HG02840 (cell line): ENCODE measurements around the gene ZNF616.

Experiments used
- ATAC-seq: cut with Tn5 transposase; IDR thresholded peaks from one replicate; pipeline ENCODE4 v1.9.1; 2021; ENCODE audit warnings: mild to moderate bottlenecking, moderate library complexity, moderate number of reproducible peaks; ENCODE audit not compliant: unreplicated experiment, low FRiP score

The ZNF616 gene

GRCh38 chr19:52139252-52140031, at the start of gene ZNF616:
Gene ZNF616, minus strand, starts transcription at chr19:52139938. Its CDS starts 9,426 bp downstream, at chr19:52130512.
- peak; percentile 61 for ATAC-seq

- ATAC-seq, result no peak
Observed at GRCh38 chr19:52188822-52189734, 49.3 kb upstream of the ZNF616 start.

GRCh38 chr19:52187407-52187806, 47.7 kb upstream of the ZNF616 start:
- ATAC-seq, result no peak

GRCh38 chr19:52176574-52176973, 36.8 kb upstream of the ZNF616 start:
- no peak for ATAC-seq

GRCh38 chr19:52172347-52172746, 32.6 kb upstream of the ZNF616 start:
- no peak for ATAC-seq

GRCh38 chr19:52171321-52172169, 31.8 kb upstream of the ZNF616 start, which contains the start of gene ZNF836:
Gene ZNF836, minus strand, starts transcription at chr19:52171621. Its CDS starts 3,549 bp downstream, at chr19:52168072.
- peak; percentile 79 for ATAC-seq

GRCh38 chr19:52170863-52171320, 31.2 kb upstream of the ZNF616 start:
- ATAC-seq, result peak; percentile 21

- ATAC-seq, result no peak
Observed at GRCh38 chr19:52170304-52170703, 30.6 kb upstream of the ZNF616 start.

GRCh38 chr19:52155596-52156359, 16.0 kb upstream of the ZNF616 start:
- no peak for ATAC-seq

GRCh38 chr19:52148256-52148655, 8.5 kb upstream of the ZNF616 start:
- ATAC-seq, result no peak

GRCh38 chr19:52142001-52142595, 2.4 kb upstream of the ZNF616 start:
- ATAC-seq, result no peak

- no peak for ATAC-seq
Observed at GRCh38 chr19:52141203-52141602, 1.5 kb upstream of the ZNF616 start.

- ATAC-seq, result peak; percentile 75
Observed at GRCh38 chr19:52140032-52140710, 433 bp upstream of the ZNF616 start.

- no peak for ATAC-seq
Observed at GRCh38 chr19:52138983-52139251, 821 bp downstream of the ZNF616 start.

GRCh38 chr19:52138278-52138982, 1.3 kb downstream of the ZNF616 start:
- ATAC-seq, result no peak

GRCh38 chr19:52120286-52120685, 19.5 kb downstream of the ZNF616 start:
- ATAC-seq, result no peak

- ATAC-seq, result no peak
Observed at GRCh38 chr19:52115526-52116053, 24.1 kb downstream of the ZNF616 start.

- ATAC-seq, result no peak
Observed at GRCh38 chr19:52114691-52115090, 25.0 kb downstream of the ZNF616 start.
